HG03378 (cell line): ENCODE measurements around the gene ALG11.

Source experiments
- ATAC-seq: cut with Tn5 transposase; IDR thresholded peaks from one replicate; pipeline ENCODE4 v1.9.1; 2021; ENCODE audit warnings: mild to moderate bottlenecking, moderate library complexity; ENCODE audit not compliant: unreplicated experiment

ALG11 gene

GRCh38 chr13:51997186-51997585 lies 15.0 kb upstream of the ALG11 start:
- ATAC-seq = no peak

GRCh38 chr13:51997641-51998330 lies 14.4 kb upstream of the ALG11 start:
- ATAC-seq = no peak

DNA sequence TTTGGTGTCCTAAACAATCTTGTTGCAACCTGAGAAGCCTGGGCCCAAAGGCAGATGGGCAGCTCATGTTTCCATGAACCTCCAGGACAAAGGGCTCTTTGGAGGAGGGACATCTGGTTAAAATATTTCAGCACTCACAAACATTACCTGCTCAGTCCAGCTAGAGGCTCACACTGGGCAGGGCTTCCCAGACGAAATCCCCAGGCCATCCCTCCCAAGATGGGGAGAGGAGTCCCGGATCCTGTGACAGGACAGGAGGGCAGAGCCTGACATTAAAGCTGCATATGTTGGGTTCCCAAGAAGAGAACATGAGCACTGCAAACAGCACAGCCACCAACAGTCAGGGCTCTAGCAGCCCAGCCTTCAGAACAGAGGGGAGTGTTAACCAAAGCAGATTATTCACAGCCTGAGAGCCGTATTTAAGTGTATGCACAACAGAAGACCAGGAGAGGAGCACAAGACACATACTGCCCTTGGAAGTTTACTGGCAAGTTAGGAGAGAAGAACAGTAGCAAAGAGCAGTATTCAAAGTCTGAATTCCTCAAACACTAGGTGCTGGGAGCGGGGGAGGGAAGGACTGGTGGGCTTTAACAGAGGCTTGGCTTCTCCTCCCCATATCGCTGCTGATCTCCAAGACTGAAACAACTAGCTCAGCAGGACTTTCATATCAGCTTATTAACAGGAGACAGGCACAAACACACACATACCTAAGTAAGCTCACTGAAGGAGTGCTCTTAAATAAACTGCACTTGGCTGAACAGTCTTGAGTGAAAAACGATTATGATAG lies 13.3 kb upstream of the ALG11 start:
- ATAC-seq = no peak

- no peak for ATAC-seq
Observed at GRCh38 chr13:51999510-51999911, 12.7 kb upstream of the ALG11 start.

DNA sequence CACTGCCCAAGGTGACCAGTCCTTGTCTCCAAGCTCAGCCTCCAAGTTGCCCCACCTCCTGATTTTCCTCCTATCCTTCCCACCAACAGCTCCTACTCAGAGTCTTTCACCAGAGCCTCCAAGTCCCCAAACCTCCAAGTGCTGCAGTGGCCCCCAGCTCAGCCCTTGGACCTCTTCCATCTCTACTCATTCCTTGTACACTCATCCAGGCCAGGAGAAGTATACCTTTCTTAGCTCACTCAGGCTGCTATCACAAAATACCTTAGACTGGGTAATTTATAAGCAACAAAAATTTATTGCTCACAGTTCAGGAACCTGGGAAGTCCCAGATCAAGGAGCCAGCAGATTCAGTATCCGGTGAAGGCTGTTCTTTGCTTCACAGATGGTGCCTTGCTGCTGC lies 12.3 kb upstream of the ALG11 start:
- ATAC-seq = no peak

DNA sequence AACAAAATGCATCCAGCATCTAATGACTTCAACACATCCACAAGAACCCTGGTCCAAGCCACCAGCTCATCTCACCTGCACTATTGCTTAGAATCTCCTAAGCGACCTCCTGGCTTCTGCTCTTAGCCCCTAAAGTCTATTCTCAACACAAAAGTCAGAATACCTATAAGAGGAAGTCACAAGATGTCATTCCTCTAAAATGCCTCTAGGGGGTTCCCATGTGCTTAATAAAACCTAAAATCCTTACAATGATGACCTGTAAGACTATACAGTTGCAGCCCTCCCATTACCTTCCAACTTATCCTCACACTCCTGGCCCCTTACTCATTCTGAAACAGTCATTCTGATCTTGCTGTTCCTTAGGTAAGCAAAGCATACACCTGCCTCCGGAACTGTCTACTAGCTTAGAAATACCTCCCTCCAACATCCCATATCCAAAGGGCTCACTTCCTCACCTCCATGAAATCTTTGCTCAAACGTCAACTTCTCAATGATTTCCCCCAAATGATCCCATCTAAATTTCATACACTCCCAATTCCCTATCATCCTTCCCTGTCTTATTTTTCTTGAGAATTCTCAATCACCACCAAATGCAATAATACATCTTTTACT lies 11.0 kb upstream of the ALG11 start:
- peak; percentile 90 for ATAC-seq

GRCh38 chr13:52002361-52002760 lies 9.8 kb upstream of the ALG11 start:
- no peak for ATAC-seq

DNA sequence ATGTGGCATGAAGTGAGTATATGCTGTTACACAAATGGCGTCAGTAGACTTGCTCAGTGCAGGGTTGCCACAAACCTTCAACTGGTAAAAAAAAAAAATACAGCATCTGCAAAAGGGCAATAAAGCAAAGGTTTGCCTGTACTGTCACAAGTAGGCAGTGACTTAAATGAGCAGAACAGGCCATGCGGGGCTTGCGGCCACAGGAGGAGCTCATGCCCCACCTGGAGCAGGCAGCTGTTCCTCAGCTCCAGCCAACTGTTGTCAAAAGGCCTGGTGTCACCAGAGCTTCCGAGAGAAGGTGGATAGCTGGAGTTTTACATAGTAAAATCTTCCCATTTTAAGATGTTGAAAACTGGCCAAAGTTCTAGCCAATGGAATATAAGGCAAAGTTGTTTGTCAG lies 8.7 kb upstream of the ALG11 start:
- ATAC-seq = no peak

GRCh38 chr13:52004511-52005170 lies 7.6 kb upstream of the ALG11 start:
- ATAC-seq = no peak

DNA sequence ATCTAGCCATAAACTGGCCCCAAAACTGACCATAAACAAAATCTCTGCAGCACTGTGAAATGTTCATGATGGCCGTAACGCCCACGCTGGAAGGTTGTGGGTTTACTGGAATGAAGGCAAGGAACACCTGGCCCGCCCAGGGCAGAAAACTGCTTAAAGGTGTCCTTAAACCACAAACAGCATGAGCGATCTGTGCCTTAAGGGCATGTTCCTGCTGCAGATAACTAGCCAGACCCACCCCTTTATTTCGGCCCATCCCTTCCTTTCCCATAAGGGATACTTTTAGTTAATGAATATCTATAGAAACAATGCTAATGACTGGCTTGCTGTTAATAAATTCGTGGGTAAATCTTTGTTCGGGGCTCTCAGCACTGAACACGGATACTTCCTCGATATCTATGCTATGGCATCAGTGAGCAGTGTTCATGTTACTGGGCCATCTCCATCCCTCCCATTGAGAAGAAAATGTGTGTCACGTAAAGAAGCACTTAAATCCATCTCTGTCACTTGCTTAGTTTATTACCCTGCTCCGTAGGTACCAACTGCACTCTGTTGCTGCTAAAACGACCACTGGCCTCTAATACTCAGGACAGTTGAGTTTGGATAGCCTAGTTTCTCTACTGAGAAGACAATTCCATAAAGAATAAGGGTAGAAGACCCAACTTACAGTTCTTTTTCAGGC lies 6.2 kb upstream of the ALG11 start:
- ATAC-seq = no peak

DNA sequence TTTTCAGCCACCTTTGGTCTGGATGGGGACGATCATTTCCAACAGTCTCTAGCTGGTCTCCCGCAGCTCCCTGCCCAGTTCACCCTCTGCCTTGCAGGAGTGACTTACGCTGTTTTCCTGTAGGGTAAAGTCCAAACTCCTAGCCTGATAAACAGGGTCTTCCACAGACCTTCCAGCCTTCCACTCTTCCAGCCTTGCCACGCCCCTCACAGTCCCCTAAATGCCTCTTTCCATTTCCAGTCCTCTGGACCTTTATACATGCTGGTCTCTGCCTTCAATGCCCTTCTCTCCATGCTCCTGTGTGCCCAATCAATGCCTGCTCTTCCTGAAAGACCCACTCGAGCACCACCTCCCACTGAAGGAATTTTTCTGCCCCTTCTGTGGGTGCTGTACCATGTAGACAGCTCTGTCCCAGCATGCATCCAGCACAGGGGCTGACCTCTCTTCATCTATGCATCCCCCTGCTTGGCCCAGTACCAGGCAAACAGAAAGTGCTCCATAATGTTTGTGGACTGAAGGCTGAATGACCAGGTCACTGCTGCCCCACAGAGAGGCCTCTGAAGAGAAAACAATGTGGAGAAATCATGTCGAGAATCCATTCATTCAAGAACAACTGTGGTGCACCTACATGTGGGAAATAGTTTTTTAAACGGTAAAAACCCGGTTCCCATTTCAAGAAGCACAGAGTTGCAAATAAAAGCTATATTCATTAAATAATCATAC lies 5.5 kb upstream of the ALG11 start:
- ATAC-seq = no peak

- no peak for ATAC-seq
Observed at GRCh38 chr13:52009946-52010345, 2.3 kb upstream of the ALG11 start.

GRCh38 chr13:52010890-52011631 lies 1.1 kb upstream of the ALG11 start, which contains the start of gene ATP7B:
Gene ATP7B, minus strand, starts transcription at chr13:52011450. Its CDS starts 113 bp downstream, at chr13:52011337.
- no peak for ATAC-seq

DNA sequence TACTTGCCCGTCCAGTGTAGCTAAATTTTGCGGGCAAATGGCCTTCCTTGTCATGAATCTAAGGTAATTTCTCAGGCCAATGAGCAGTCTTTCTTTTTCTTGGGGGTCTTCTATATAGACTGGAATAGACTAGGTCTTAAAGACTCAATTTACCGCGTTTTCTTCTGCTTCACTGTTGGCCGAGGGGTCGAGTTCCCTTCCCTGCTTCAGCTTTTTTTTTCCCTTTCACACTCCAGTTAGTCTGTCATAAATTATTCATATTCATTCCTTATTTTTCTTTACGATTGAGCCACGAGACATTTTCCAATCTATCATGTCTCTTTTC lies 276 bp downstream of the ALG11 start:
- ATAC-seq = no peak

GRCh38 chr13:52016296-52016695 lies 4.1 kb downstream of the ALG11 start:
- no peak for ATAC-seq

DNA sequence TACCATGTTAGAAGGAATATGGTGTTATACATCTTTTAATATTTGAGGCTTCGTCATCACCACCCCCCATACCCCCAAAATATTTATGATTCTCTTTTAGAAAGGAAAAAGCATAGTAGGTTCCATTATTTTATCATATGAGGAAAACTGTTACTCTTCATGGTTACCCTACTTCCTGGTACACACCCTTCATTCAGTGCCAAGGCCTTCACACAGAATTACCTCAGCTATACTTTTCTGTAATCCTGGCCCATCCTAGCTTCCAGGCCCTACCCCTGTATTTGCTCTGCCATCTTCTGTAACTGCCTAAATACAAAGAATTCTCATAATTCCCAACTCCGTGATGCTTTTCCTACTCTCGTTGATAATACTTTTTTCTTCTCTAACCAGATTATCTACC lies 8.0 kb downstream of the ALG11 start:
- no peak for ATAC-seq

- no peak for ATAC-seq
Observed at GRCh38 chr13:52022356-52022755, 10.2 kb downstream of the ALG11 start.

GRCh38 chr13:52024481-52024880 lies 12.3 kb downstream of the ALG11 start, which contains the start of gene UTP14C:
Gene UTP14C, plus strand, starts transcription at chr13:52024691. Its CDS starts 4,114 bp downstream, at chr13:52028805.
- ATAC-seq = no peak

- ATAC-seq = no peak
Observed at GRCh38 chr13:52025475-52026245, 13.5 kb downstream of the ALG11 start.
